ENCODE measurements around the gene ATP11A. TPM values are rescaled to one million over a fixed set of nuclear protein-coding genes. Genes with fewer than 3 reads are reported as not detected.
A peak's percentile ranks its signal among the peaks of the same experiment; 100 is the strongest.

Gene ATP11A
- total RNA-seq, 1 experiment from 2014 or later = 2.5 TPM

- Histone ChIP-seq H3K9me3 (no peaks in the 10 kb centered on the region), H3K4me3 (peak overlapping the region; percentile 12; the same call in 1 of the 2 replicates), H3K27me3 (no peaks in the 10 kb centered on the region), H3K36me3 (no peaks in the 10 kb centered on the region)
- DNase-seq = peak; percentile 64
These were observed 50.8 kb downstream of the ATP11A start for GRCh38 chr13:112740502-112741131.

GRCh38 chr13:112741185-112741755 is 51.4 kb downstream of the ATP11A start:
- no peak for DNase-seq
- H3K4me3 ChIP-seq = peak overlapping the region; percentile 12; the same call in 1 of the 2 replicates
- H3K9me3 ChIP-seq = no peaks in the 10 kb centered on the region
- no peaks in the 10 kb centered on the region for H3K27me3 ChIP-seq
- H3K36me3 ChIP-seq = no peaks in the 10 kb centered on the region

- Histone ChIP-seq H3K36me3 (no peaks in the 10 kb centered on the region), H3K9me3 (no peaks in the 10 kb centered on the region), H3K4me3 (no peak overlapping the region), H3K27me3 (no peaks in the 10 kb centered on the region)
- DNase-seq = no peak
These were observed 52.2 kb downstream of the ATP11A start for GRCh38 chr13:112741835-112742570.

- Histone ChIP-seq H3K4me3 (no peak overlapping the region), H3K36me3 (no peaks in the 10 kb centered on the region), H3K27me3 (no peaks in the 10 kb centered on the region), H3K9me3 (no peaks in the 10 kb centered on the region)
- no peak for DNase-seq
These were observed 52.7 kb downstream of the ATP11A start for GRCh38 chr13:112742583-112742982.

- Histone ChIP-seq H3K36me3 (no peaks in the 10 kb centered on the region), H3K27me3 (no peaks in the 10 kb centered on the region), H3K4me3 (no peak overlapping the region), H3K9me3 (no peaks in the 10 kb centered on the region)
- DNase-seq = no peak
These were observed 53.8 kb downstream of the ATP11A start for GRCh38 chr13:112743451-112744167.

- no peaks in the 10 kb centered on the region for H3K9me3 ChIP-seq
- no peak overlapping the region for H3K4me3 ChIP-seq
- DNase-seq = no peak
- H3K27me3 ChIP-seq = no peaks in the 10 kb centered on the region
- no peaks in the 10 kb centered on the region for H3K36me3 ChIP-seq
These were observed 54.6 kb downstream of the ATP11A start for GRCh38 chr13:112744168-112745021.

- H3K4me3 ChIP-seq = no peak overlapping the region
- H3K36me3 ChIP-seq = no peaks in the 10 kb centered on the region
- no peak for DNase-seq
- no peaks in the 10 kb centered on the region for H3K9me3 ChIP-seq
- H3K27me3 ChIP-seq = no peaks in the 10 kb centered on the region
These were observed 56.2 kb downstream of the ATP11A start for GRCh38 chr13:112746044-112746443.

GRCh38 chr13:112747256-112747655 is 57.4 kb downstream of the ATP11A start:
- no peaks in the 10 kb centered on the region for H3K9me3 ChIP-seq
- no peak for DNase-seq
- no peaks in the 10 kb centered on the region for H3K27me3 ChIP-seq
- H3K4me3 ChIP-seq = no peak overlapping the region
- no peaks in the 10 kb centered on the region for H3K36me3 ChIP-seq

GRCh38 chr13:112748947-112749735 is 59.3 kb downstream of the ATP11A start:
- no peak overlapping the region for H3K4me3 ChIP-seq
- H3K27me3 ChIP-seq = no peaks in the 10 kb centered on the region
- no peaks in the 10 kb centered on the region for H3K36me3 ChIP-seq
- H3K9me3 ChIP-seq = no peaks in the 10 kb centered on the region
- DNase-seq = peak; percentile 72

GRCh38 chr13:112750570-112750969 is 60.7 kb downstream of the ATP11A start:
- no peak overlapping the region for H3K4me3 ChIP-seq
- H3K36me3 ChIP-seq = no peaks in the 10 kb centered on the region
- no peaks in the 10 kb centered on the region for H3K27me3 ChIP-seq
- no peak for DNase-seq
- no peaks in the 10 kb centered on the region for H3K9me3 ChIP-seq

- H3K9me3 ChIP-seq = no peaks in the 10 kb centered on the region
- H3K27me3 ChIP-seq = no peaks in the 10 kb centered on the region
- no peak overlapping the region for H3K4me3 ChIP-seq
- no peak for DNase-seq
- H3K36me3 ChIP-seq = no peaks in the 10 kb centered on the region
These were observed 61.8 kb downstream of the ATP11A start for GRCh38 chr13:112751617-112752016.

GRCh38 chr13:112752211-112752610 is 62.4 kb downstream of the ATP11A start:
- DNase-seq = no peak
- H3K36me3 ChIP-seq = no peaks in the 10 kb centered on the region
- no peaks in the 10 kb centered on the region for H3K27me3 ChIP-seq
- no peaks in the 10 kb centered on the region for H3K9me3 ChIP-seq
- no peak overlapping the region for H3K4me3 ChIP-seq

GRCh38 chr13:112752711-112753541 is 63.1 kb downstream of the ATP11A start:
- DNase-seq = no peak
- no peaks in the 10 kb centered on the region for H3K27me3 ChIP-seq
- no peak overlapping the region for H3K4me3 ChIP-seq
- H3K36me3 ChIP-seq = no peaks in the 10 kb centered on the region
- no peaks in the 10 kb centered on the region for H3K9me3 ChIP-seq

- DNase-seq = no peak
- Histone ChIP-seq H3K27me3 (no peaks in the 10 kb centered on the region), H3K36me3 (no peaks in the 10 kb centered on the region), H3K4me3 (no peak overlapping the region), H3K9me3 (no peaks in the 10 kb centered on the region)
These were observed 64.0 kb downstream of the ATP11A start for GRCh38 chr13:112753833-112754232.
